ENCODE results near the gene ARHGAP45.
A peak's percentile ranks its signal among the peaks of the same experiment; 100 is the strongest.

ARHGAP45 gene

DNA sequence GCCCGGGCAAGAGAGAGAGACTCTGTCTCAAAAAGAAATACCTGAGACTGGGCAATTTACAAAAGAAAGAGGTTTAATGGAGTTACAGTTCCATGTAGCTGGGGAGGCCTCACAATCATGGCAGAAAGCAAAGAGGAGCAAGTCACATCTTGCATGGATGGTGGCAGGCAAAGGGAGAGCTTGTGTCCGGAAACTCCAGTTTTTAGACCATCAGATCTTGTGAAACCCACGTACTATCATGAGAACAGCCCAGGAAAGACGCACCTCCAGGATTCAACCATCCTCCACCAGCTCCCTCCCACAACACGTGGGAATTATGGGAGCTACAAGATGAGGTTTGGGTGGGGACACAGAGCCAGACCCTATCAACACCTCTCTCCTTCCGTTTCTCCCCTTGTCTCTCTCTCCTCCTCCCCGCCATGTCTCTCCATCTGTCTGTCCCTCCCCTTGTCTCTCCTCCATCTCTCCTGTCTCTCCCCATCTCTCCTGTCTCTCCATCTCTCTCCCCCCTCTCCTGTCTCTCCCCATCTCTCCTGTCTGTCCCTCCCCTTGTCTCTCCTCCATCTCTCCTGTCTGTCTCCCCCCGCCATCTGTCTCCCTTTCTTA, 18.2 kb downstream of the ARHGAP45 start:
- DNase-seq (ENCODE audit: extremely low read depth in 1 of 2, low read depth in 1 of 2), result no peak

DNA sequence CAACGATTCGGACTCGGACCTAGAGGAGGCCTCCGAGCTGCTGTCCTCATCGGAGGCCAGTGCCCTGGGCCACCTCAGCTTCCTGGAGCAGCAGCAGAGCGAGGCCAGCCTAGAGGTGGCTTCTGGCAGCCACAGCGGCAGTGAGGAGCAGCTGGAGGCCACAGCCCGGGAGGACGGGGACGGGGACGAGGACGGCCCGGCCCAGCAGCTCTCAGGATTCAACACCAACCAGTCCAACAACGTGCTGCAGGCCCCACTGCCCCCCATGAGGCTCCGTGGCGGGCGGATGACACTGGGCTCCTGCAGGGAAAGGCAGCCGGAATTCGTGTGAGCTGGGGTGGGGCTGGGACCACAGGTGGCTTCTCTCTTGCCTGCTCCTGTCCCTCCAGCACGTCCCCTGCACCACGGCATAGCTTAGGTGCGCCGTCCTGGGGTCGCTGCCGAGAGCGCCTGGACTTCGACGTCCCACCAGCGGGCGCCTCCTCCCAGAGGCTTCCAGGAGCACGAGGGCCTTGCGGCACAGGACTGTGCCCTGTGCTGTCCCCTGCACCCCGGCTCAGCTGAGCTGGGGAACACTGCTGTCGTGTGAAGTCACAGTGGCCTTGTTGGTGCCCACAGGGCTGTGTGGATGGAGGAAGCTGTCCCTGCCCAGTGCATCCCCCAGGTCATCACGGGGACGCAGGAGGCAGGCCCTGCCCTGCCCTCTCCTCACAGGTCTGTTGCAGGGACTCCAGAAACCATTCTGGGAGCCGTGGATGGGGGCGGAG, 18.9 kb downstream of the ARHGAP45 start:
- DNase-seq (ENCODE audit: extremely low read depth in 1 of 2, low read depth in 1 of 2), result no peak

DNA sequence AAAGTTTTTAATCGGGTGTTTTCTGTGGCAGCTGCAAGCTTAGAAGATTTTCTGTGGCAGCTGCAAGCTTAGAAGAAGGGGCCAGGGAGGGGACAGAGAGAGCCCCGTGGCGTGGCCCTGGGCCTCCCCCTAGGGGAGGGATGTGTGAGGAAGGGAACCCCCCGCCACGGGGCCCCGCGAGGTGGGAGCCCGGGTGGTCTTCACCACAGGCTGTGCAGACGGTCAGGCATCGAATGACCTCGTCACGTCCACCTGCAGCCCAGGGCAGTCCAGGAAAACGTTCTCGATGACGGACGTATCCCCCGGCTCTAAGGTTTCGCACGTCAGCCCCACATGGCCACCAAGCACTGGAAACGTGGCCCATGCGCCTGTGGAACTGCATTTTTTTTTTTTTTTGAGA, 19.6 kb downstream of the ARHGAP45 start:
- DNase-seq (ENCODE audit: extremely low read depth in 1 of 2, low read depth in 1 of 2), result no peak

- no peak for DNase-seq (ENCODE audit: extremely low read depth in 1 of 2, low read depth in 1 of 2)
These were observed 20.9 kb downstream of the ARHGAP45 start for GRCh38 chr19:1087813-1088415.

DNA sequence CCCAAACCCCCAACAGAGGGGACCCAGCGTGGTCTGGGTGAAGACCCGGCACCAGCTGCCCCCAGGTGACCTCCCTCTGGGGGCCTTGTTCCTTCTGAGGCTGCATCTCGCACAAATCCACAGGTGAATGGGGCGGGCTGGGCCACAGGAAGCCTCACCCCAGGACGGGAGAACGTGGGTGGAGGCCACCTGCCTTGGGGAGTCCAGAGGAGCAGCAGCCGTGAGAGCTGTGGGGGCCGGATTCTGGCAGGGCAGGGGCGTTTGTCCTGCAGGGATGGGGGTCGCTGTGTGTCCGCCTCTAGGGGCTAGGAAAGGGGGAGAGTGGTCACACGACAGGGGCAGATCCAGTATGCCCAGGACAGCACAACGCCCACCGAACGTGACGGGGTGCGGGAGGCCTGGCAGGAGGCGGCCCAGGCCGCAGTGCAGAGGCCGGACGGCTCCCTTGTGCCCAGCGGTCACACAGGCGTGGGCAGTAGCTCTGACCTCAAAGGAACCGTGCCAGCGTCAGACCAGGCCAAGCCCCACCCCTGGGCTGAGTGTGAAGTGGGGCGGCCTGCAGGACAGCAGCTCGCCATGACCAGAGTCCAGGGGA, 21.5 kb downstream of the ARHGAP45 start:
- no peak for DNase-seq (ENCODE audit: extremely low read depth in 1 of 2, low read depth in 1 of 2)

DNA sequence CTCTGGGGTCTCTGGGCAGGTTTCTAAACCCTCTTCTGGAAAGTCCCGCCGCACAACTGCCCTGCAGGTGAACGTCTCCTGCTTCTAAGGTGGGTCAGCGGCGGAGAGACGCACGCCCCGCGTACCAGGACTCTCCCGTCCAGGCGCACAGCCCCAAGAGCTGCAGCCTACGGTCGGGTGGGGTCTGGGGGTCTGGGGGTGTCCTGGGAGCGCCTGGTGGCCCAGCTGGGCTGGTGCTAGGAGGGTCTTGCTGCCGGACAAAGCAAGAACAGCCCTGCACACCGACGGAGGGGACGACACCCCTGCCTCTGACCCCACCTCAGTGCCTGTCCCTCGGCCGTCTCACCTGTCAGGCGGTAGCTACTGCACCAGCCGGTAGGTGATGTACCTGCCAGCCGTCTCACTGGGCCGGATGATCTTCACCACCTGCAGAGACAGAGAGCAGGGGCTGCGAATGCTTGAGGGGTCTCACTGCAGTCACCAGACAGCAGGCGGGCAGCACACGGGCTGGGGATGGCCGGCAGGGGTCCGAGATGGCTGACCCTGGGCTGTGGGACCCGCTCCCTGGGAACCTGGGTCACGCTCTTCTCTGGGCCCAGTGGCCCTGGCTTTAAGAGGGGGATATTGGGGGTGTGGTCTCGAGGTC, 22.3 kb downstream of the ARHGAP45 start:
- no peak for DNase-seq (ENCODE audit: extremely low read depth in 1 of 2, low read depth in 1 of 2)

DNA sequence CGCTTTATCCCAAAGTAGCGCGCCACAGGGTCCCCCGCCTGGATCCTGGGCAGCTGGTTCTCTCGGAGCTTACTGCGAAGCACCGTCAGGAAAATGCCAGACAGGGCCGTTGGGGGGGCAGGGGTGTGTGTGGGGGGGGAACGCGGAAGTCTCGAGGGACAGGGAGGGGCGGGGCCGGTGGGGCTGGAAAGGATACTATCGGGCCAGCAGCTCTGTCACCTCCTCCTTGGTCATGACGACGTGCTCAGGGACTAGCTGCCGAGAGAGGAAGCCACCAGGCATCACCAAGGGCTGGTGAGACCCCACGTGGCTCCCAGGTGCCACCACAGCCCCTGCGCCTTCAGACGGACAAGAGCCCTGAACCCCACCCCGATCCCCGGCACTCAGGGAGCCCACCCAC, 22.9 kb downstream of the ARHGAP45 start:
- DNase-seq (ENCODE audit: extremely low read depth in 1 of 2, low read depth in 1 of 2), result no peak

GRCh38 chr19:1090731-1091543, 24.0 kb downstream of the ARHGAP45 start:
- no peak for DNase-seq (ENCODE audit: extremely low read depth in 1 of 2, low read depth in 1 of 2)

- DNase-seq (ENCODE audit: extremely low read depth in 1 of 2, low read depth in 1 of 2), result no peak
These were observed 24.7 kb downstream of the ARHGAP45 start for GRCh38 chr19:1091544-1092175.

DNA sequence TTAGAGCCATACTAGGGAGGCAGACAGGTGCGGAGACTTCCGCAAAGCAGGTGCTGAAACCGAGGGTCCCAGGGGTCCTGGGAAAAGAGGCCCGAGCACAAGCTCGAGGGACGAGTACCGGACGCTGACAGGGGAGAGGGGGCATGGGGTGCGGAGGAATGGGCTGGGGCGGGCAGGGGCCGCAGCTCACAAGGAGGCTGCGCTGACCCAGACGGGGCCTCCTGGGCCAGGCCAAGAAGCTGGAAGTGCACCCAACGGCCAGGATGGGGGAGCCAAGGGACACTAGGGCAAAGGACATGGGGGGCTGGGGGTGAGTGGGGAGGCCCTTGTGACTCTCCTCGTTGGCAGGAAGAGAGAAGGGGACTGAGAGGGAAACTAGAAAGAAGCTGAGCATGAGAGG, 26.4 kb downstream of the ARHGAP45 start:
- no peak for DNase-seq (ENCODE audit: extremely low read depth in 1 of 2, low read depth in 1 of 2)

- no peak for DNase-seq (ENCODE audit: extremely low read depth in 1 of 2, low read depth in 1 of 2)
These were observed 27.0 kb downstream of the ARHGAP45 start for GRCh38 chr19:1093811-1094553.

- no peak for DNase-seq (ENCODE audit: extremely low read depth in 1 of 2, low read depth in 1 of 2)
These were observed 27.6 kb downstream of the ARHGAP45 start for GRCh38 chr19:1094655-1094977.

GRCh38 chr19:1094978-1095701, 28.2 kb downstream of the ARHGAP45 start, which contains the start of gene POLR2E:
POLR2E (minus strand) TSS chr19:1095375; CDS start chr19:1095315, 60 bp downstream.
- peak; percentile 97 to 99 for DNase-seq (ENCODE audit: extremely low read depth in 1 of 2, low read depth in 1 of 2)

GRCh38 chr19:1097810-1098176, 30.8 kb downstream of the ARHGAP45 start:
- no peak for DNase-seq (ENCODE audit: extremely low read depth in 1 of 2, low read depth in 1 of 2)

- DNase-seq (ENCODE audit: extremely low read depth in 1 of 2, low read depth in 1 of 2), result no peak
These were observed 31.4 kb downstream of the ARHGAP45 start for GRCh38 chr19:1098177-1099051.

GRCh38 chr19:1101337-1101698, 34.4 kb downstream of the ARHGAP45 start:
- no peak for DNase-seq (ENCODE audit: extremely low read depth in 1 of 2, low read depth in 1 of 2)

GRCh38 chr19:1102407-1103131, 35.6 kb downstream of the ARHGAP45 start:
- no peak for DNase-seq (ENCODE audit: extremely low read depth in 1 of 2, low read depth in 1 of 2)
